ENCODE results near the gene ABLIM2. TPM values are rescaled to one million over a fixed set of nuclear protein-coding genes. Genes with fewer than 3 reads are reported as not detected.

Gene ABLIM2
- 10 to 100 TPM in 1 of 2 donors, 1 to 10 TPM in 1; 5.7 to 11.2 TPM for total RNA-seq

- DNase-seq (ENCODE audit: low spot score) = peak; percentile 99
- Histone ChIP-seq H3K4me3 (peak within 1 kb of the TSS; percentile 76 to 83), H3K27ac (peak within 1 kb of the TSS; percentile 69 to 77), H3K27me3 (no peaks in the 10 kb centered on the region), H3K36me3 (no peaks in the 10 kb centered on the region), H3K4me1 (peaks cover 0 to 38% of the 10 kb centered on the region in 2 donors), H3K9me3 (no peaks in the 10 kb centered on the region)
- TF ChIP-seq CTCF (IDR thresholded peaks at IDR 0.05) = no peak
These were observed at the start of gene ABLIM2 for GRCh38 chr4:8158710-8159536. Gene ABLIM2, minus strand, starts transcription at chr4:8158813. Its CDS starts 124 bp downstream, at chr4:8158689.

GRCh38 chr4:8207314-8207713 lies 48.7 kb upstream of the ABLIM2 start:
- H3K36me3 ChIP-seq = no peaks in the 10 kb centered on the region
- H3K4me3 ChIP-seq = no peak overlapping the region
- H3K4me1 ChIP-seq = no peaks in the 10 kb centered on the region
- TF ChIP-seq CTCF (IDR thresholded peaks at IDR 0.05) = no peak
- no peak overlapping the region for H3K27ac ChIP-seq
- H3K27me3 ChIP-seq = no peaks in the 10 kb centered on the region
- no peak for DNase-seq (ENCODE audit: low spot score)
- H3K9me3 ChIP-seq = no peaks in the 10 kb centered on the region

- TF ChIP-seq CTCF (IDR thresholded peaks at IDR 0.05) = no peak
- Histone ChIP-seq H3K9me3 (no peaks in the 10 kb centered on the region), H3K36me3 (no peaks in the 10 kb centered on the region), H3K27ac (no peak overlapping the region), H3K4me3 (no peak overlapping the region), H3K4me1 (peaks cover 0 to 10% of the 10 kb centered on the region in 2 donors), H3K27me3 (no peaks in the 10 kb centered on the region)
- DNase-seq (ENCODE audit: low spot score) = no peak
These were observed 47.4 kb upstream of the ABLIM2 start for GRCh38 chr4:8205749-8206611.

GRCh38 chr4:8205241-8205707 lies 46.7 kb upstream of the ABLIM2 start:
- no peak for DNase-seq (ENCODE audit: low spot score)
- Histone ChIP-seq H3K4me3 (no peak overlapping the region), H3K27ac (no peak overlapping the region), H3K36me3 (no peaks in the 10 kb centered on the region), H3K9me3 (no peaks in the 10 kb centered on the region), H3K4me1 (peaks cover 0 to 17% of the 10 kb centered on the region in 2 donors), H3K27me3 (no peaks in the 10 kb centered on the region)
- TF ChIP-seq CTCF (IDR thresholded peaks at IDR 0.05) = no peak

- Histone ChIP-seq H3K4me1 (peaks cover 0 to 23% of the 10 kb centered on the region in 2 donors), H3K36me3 (no peaks in the 10 kb centered on the region), H3K27ac (no peak overlapping the region), H3K27me3 (no peaks in the 10 kb centered on the region), H3K9me3 (no peaks in the 10 kb centered on the region), H3K4me3 (no peak overlapping the region)
- no peak for DNase-seq (ENCODE audit: low spot score)
- TF ChIP-seq CTCF (IDR thresholded peaks at IDR 0.05) = no peak
These were observed 46.1 kb upstream of the ABLIM2 start for GRCh38 chr4:8204576-8205227.
